Activated CD4-positive, alpha-beta T cell treated with anti-CD3 and anti-CD28 coated beads, Interleukin-2, Interleukin-4, amounts not matched to agents 100 ng/mL and 50 ng/mL, durations not matched to agents 16 hours and 8 hours (primary cell): ENCODE data around the gene CNDP1.

Experiments
- DNase-seq: peaks from one replicate; pipeline ENCODE4 v3.0.0-alpha.2; 2020; ENCODE audit warnings: low spot score

The CNDP1 gene

GRCh38 chr18:74587441-74587840 lies 53.1 kb downstream of the CNDP1 start:
- no peak for DNase-seq

GRCh38 chr18:74589021-74589420 lies 54.7 kb downstream of the CNDP1 start:
- DNase-seq, result peak; percentile 31

- no peak for DNase-seq
These were observed 55.5 kb downstream of the CNDP1 start for GRCh38 chr18:74589811-74590210.

GRCh38 chr18:74590671-74591070 lies 56.4 kb downstream of the CNDP1 start:
- DNase-seq, result no peak

GRCh38 chr18:74595431-74595830 lies 61.1 kb downstream of the CNDP1 start:
- peak; percentile 46 for DNase-seq

- peak; percentile 59 for DNase-seq
These were observed 62.8 kb downstream of the CNDP1 start for GRCh38 chr18:74597034-74597661.

GRCh38 chr18:74597662-74598349 lies 63.5 kb downstream of the CNDP1 start, which contains the start of gene ZNF407:
Gene ZNF407, plus strand, starts transcription at chr18:74597870. Its CDS starts 33,150 bp downstream, at chr18:74631020.
- DNase-seq, result peak; percentile 92

GRCh38 chr18:74598350-74599001 lies 64.2 kb downstream of the CNDP1 start:
- DNase-seq, result peak; percentile 65

- DNase-seq, result no peak
These were observed 70.1 kb downstream of the CNDP1 start for GRCh38 chr18:74604361-74604760.

- DNase-seq, result no peak
These were observed 70.5 kb downstream of the CNDP1 start for GRCh38 chr18:74604774-74605173.

GRCh38 chr18:74608681-74609080 lies 74.4 kb downstream of the CNDP1 start:
- no peak for DNase-seq

GRCh38 chr18:74609535-74609934 lies 75.2 kb downstream of the CNDP1 start:
- DNase-seq, result no peak

GRCh38 chr18:74610051-74610615 lies 75.8 kb downstream of the CNDP1 start:
- DNase-seq, result no peak

- DNase-seq, result no peak
These were observed 76.6 kb downstream of the CNDP1 start for GRCh38 chr18:74610860-74611259.

- no peak for DNase-seq
These were observed 77.5 kb downstream of the CNDP1 start for GRCh38 chr18:74611765-74612164.

GRCh38 chr18:74613381-74613780 lies 79.1 kb downstream of the CNDP1 start:
- DNase-seq, result no peak

GRCh38 chr18:74616494-74616893 lies 82.2 kb downstream of the CNDP1 start:
- no peak for DNase-seq

- DNase-seq, result no peak
These were observed 83.2 kb downstream of the CNDP1 start for GRCh38 chr18:74617486-74617885.

- no peak for DNase-seq
These were observed 87.8 kb downstream of the CNDP1 start for GRCh38 chr18:74622072-74622471.

- DNase-seq, result no peak
These were observed 88.9 kb downstream of the CNDP1 start for GRCh38 chr18:74623047-74623816.

- no peak for DNase-seq
These were observed 90.2 kb downstream of the CNDP1 start for GRCh38 chr18:74624466-74624865.

- no peak for DNase-seq
These were observed 90.9 kb downstream of the CNDP1 start for GRCh38 chr18:74625157-74625556.
